Panc1 (cell line): ENCODE data around the gene PROSER3.

Experiments used
- CTCF ChIP-seq: fragments of 450-650 bp; IDR thresholded peaks from 2 replicates; pipeline ENCODE4 v1.5.1; 2017; ENCODE audit warnings: mild to moderate bottlenecking
- POLR2AphosphoS5 ChIP-seq: IDR thresholded peaks from 2 replicates; pipeline ENCODE4 v1.6.1; 2012; ENCODE audit warnings: mild to moderate bottlenecking, low read depth, low read length, moderate library complexity
- REST ChIP-seq, 2 experiments: IDR thresholded peaks; 2 replicates each; pipeline ENCODE4 v1.6.1; 2011 to 2012; ENCODE audit warnings: low read depth in 2 of 2, control low read depth in 1 of 2, low read length in 1 of 2, mild to moderate bottlenecking in 1 of 2, moderate library complexity in 1 of 2; ENCODE audit not compliant: insufficient read depth in 1 of 2
- SIN3A ChIP-seq: IDR thresholded peaks from 2 replicates; pipeline ENCODE4 v1.6.1; 2012; ENCODE audit warnings: low read depth, mild to moderate bottlenecking, low read length, moderate library complexity, borderline replicate concordance; ENCODE audit not compliant: insufficient read depth

DNA sequence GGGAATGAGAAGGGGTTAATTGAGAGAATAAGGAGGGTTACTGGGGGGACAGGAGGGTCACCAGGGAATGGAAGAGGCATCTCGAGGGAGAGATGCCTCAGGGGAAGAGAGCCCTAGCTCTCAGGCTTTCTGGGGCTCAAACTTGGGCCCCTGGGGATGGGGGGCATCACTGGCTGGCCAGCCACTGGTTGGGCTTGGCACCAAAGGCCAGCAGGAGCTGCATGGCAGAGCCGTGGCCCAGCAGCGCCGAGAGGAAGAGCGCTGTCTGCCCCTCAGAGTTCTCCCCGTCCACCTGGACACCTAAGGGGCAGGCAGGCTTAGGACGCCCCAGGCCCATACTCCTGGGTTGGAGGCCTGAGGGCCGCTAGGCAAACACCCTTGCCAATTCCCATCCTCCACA, 34.9 kb downstream of the PROSER3 start:
- no peak for TF ChIP-seq CTCF
- TF ChIP-seq POLR2AphosphoS5 = no peak
- TF ChIP-seq REST (IDR thresholded peaks at IDR 0.05; ENCODE audit: insufficient read depth in 1 of 2, low read depth in 2 of 2, low read length in 1 of 2) = no peak
- TF ChIP-seq SIN3A = no peak
